Measurements from ENCODE around the gene SCARF2.
A peak's percentile ranks its signal among the peaks of the same experiment; 100 is the strongest.

The SCARF2 gene

GRCh38 chr22:20435436-20436306 is 2.0 kb downstream of the SCARF2 start:
- no peak for TF ChIP-seq POLR2A (IDR thresholded peaks at IDR 0.05; ENCODE audit: low read depth, low read length)
- no peak for TF ChIP-seq TAF1 (IDR thresholded peaks at IDR 0.05; ENCODE audit: borderline replicate concordance, low read depth, low read length)
- no peak for TF ChIP-seq POLR2AphosphoS5 (IDR thresholded peaks at IDR 0.05; ENCODE audit: low read depth, low read length)
- DNase-seq (ENCODE audit: insufficient read length) (no peak), FAIRE-seq (no peak)

- DNase-seq (ENCODE audit: insufficient read length) (no peak), FAIRE-seq (no peak)
- no peak for TF ChIP-seq TAF1 (IDR thresholded peaks at IDR 0.05; ENCODE audit: borderline replicate concordance, low read depth, low read length)
- no peak for TF ChIP-seq POLR2A (IDR thresholded peaks at IDR 0.05; ENCODE audit: low read depth, low read length)
- no peak for TF ChIP-seq POLR2AphosphoS5 (IDR thresholded peaks at IDR 0.05; ENCODE audit: low read depth, low read length)
These were observed 2.9 kb downstream of the SCARF2 start for GRCh38 chr22:20434773-20435172.

GRCh38 chr22:20434264-20434751 is 3.3 kb downstream of the SCARF2 start:
- TF ChIP-seq TAF1 (IDR thresholded peaks at IDR 0.05; ENCODE audit: borderline replicate concordance, low read depth, low read length) (no peak), POLR2AphosphoS5 (IDR thresholded peaks at IDR 0.05; ENCODE audit: low read depth, low read length) (no peak), POLR2A (IDR thresholded peaks at IDR 0.05; ENCODE audit: low read depth, low read length) (no peak)
- FAIRE-seq, result no peak
- no peak for DNase-seq (ENCODE audit: insufficient read length)

- TF ChIP-seq POLR2A (IDR thresholded peaks at IDR 0.05; ENCODE audit: low read depth, low read length) (no peak), TAF1 (IDR thresholded peaks at IDR 0.05; ENCODE audit: borderline replicate concordance, low read depth, low read length) (no peak), POLR2AphosphoS5 (IDR thresholded peaks at IDR 0.05; ENCODE audit: low read depth, low read length) (no peak)
- DNase-seq (ENCODE audit: insufficient read length) (no peak), FAIRE-seq (no peak)
These were observed 3.9 kb downstream of the SCARF2 start for GRCh38 chr22:20433686-20434241.

GRCh38 chr22:20433191-20433590 is 4.4 kb downstream of the SCARF2 start:
- TF ChIP-seq POLR2AphosphoS5 (IDR thresholded peaks at IDR 0.05; ENCODE audit: low read depth, low read length) (no peak), POLR2A (IDR thresholded peaks at IDR 0.05; ENCODE audit: low read depth, low read length) (no peak), TAF1 (IDR thresholded peaks at IDR 0.05; ENCODE audit: borderline replicate concordance, low read depth, low read length) (no peak)
- FAIRE-seq (no peak), DNase-seq (ENCODE audit: insufficient read length) (no peak)

GRCh38 chr22:20432244-20432686 is 5.4 kb downstream of the SCARF2 start:
- FAIRE-seq (no peak), DNase-seq (ENCODE audit: insufficient read length) (no peak)
- no peak for TF ChIP-seq POLR2A (IDR thresholded peaks at IDR 0.05; ENCODE audit: low read depth, low read length)
- no peak for TF ChIP-seq TAF1 (IDR thresholded peaks at IDR 0.05; ENCODE audit: borderline replicate concordance, low read depth, low read length)
- no peak for TF ChIP-seq POLR2AphosphoS5 (IDR thresholded peaks at IDR 0.05; ENCODE audit: low read depth, low read length)

- TF ChIP-seq POLR2A (IDR thresholded peaks at IDR 0.05; ENCODE audit: low read depth, low read length), result no peak
- TF ChIP-seq POLR2AphosphoS5 (IDR thresholded peaks at IDR 0.05; ENCODE audit: low read depth, low read length), result no peak
- no peak for TF ChIP-seq TAF1 (IDR thresholded peaks at IDR 0.05; ENCODE audit: borderline replicate concordance, low read depth, low read length)
- DNase-seq (ENCODE audit: insufficient read length) (no peak), FAIRE-seq (no peak)
These were observed 6.0 kb downstream of the SCARF2 start for GRCh38 chr22:20431511-20432192.

- TF ChIP-seq POLR2AphosphoS5 (IDR thresholded peaks at IDR 0.05; ENCODE audit: low read depth, low read length) (no peak), TAF1 (IDR thresholded peaks at IDR 0.05; ENCODE audit: borderline replicate concordance, low read depth, low read length) (no peak), POLR2A (IDR thresholded peaks at IDR 0.05; ENCODE audit: low read depth, low read length) (no peak)
- FAIRE-seq (no peak), DNase-seq (ENCODE audit: insufficient read length) (no peak)
These were observed 6.7 kb downstream of the SCARF2 start for GRCh38 chr22:20430720-20431510.

GRCh38 chr22:20430101-20430719 is 7.4 kb downstream of the SCARF2 start:
- FAIRE-seq (no peak), DNase-seq (ENCODE audit: insufficient read length) (no peak)
- no peak for TF ChIP-seq POLR2AphosphoS5 (IDR thresholded peaks at IDR 0.05; ENCODE audit: low read depth, low read length)
- TF ChIP-seq TAF1 (IDR thresholded peaks at IDR 0.05; ENCODE audit: borderline replicate concordance, low read depth, low read length), result no peak
- TF ChIP-seq POLR2A (IDR thresholded peaks at IDR 0.05; ENCODE audit: low read depth, low read length), result no peak

GRCh38 chr22:20429254-20430100 is 8.1 kb downstream of the SCARF2 start:
- TF ChIP-seq POLR2AphosphoS5 (IDR thresholded peaks at IDR 0.05; ENCODE audit: low read depth, low read length), result no peak
- no peak for TF ChIP-seq POLR2A (IDR thresholded peaks at IDR 0.05; ENCODE audit: low read depth, low read length)
- no peak for TF ChIP-seq TAF1 (IDR thresholded peaks at IDR 0.05; ENCODE audit: borderline replicate concordance, low read depth, low read length)
- FAIRE-seq, result peak; percentile 69

More at GRCh38 chr22:20429254-20430100, 8.1 kb downstream of the SCARF2 start:
- DNase-seq (ENCODE audit: insufficient read length), result peak; percentile 82
